Urinary bladder (tissue), 4 donors: Measurements from ENCODE around the gene ZYX. TPM values are rescaled to one million over a fixed set of nuclear protein-coding genes. Genes with fewer than 3 reads are reported as not detected.

Experiments used
- DNase-seq: peaks from one replicate; pipeline ENCODE4 v3.0.0-alpha.2; 2015; ENCODE audit errors: extremely low spot score
- H3K27ac ChIP-seq: one replicate; pipeline ENCODE4 v1.5.1; 2013; ENCODE audit warnings: low read depth, mild to moderate bottlenecking, moderate library complexity
- H3K36me3 ChIP-seq: one replicate; pipeline ENCODE4 v1.6.1; 2013; ENCODE audit warnings: mild to moderate bottlenecking, moderate library complexity; ENCODE audit not compliant: insufficient read depth
- H3K4me1 ChIP-seq: one replicate; pipeline ENCODE4 v1.6.1; 2013; ENCODE audit warnings: mild to moderate bottlenecking, moderate library complexity; ENCODE audit not compliant: insufficient read depth
- H3K4me3 ChIP-seq: one replicate; pipeline ENCODE4 v1.5.1; 2013; ENCODE audit warnings: low read depth, low read length
- WGBS: extraction: QIAGEN DNeasy Blood & Tissue Kit; methylation state at CpG from one replicate; pipeline ENCODE4 v1.1.7; 2013; 5-methylcytosine and 5-hydroxymethylcytosine counted together
- polyA plus RNA-seq: library from polyadenylated mRNA; stranded (reverse); fragments of 200-250 nt; gene quantifications from one replicate; pipeline ENCODE4 v1.2.3, GENCODE V29; 2013
- small RNA-seq: library from RNA; depleted of rRNA; stranded (forward); fragments of <200 nt; gene quantifications from one replicate; pipeline ENCODE3, GENCODE V24; 2014
- total RNA-seq: library from RNA; depleted of rRNA; stranded (reverse); fragments of >200 nt; gene quantifications from one replicate; pipeline ENCODE4 v1.2.3, GENCODE V29; 2014
- donor health status: healthy with polysubstance abuse.
- donor health status: healthy.

ZYX gene
- total and polyA plus RNA-seq, 2 donors = 37.9 to 386 TPM

GRCh38 chr7:143437578-143437977 lies 56.4 kb downstream of the ZYX start:
- Histone ChIP-seq H3K36me3 (no peaks in the 10 kb centered on the region), H3K27ac (no peak overlapping the region), H3K4me1 (no peaks in the 10 kb centered on the region), H3K4me3 (no peak overlapping the region)
- no peak for DNase-seq
- WGBS = 51% methylated on average over 4 of the region's 4 CpGs

GRCh38 chr7:143439866-143440265 lies 58.7 kb downstream of the ZYX start:
- no peak overlapping the region for H3K27ac ChIP-seq
- no peak overlapping the region for H3K4me3 ChIP-seq
- DNase-seq = no peak
- no peaks in the 10 kb centered on the region for H3K36me3 ChIP-seq
- H3K4me1 ChIP-seq = no peaks in the 10 kb centered on the region
- 91% methylated on average over 2 of the region's 2 CpGs for WGBS

Small RNAs within 50 kb of the gene (small RNA-seq; reads per million reads assigned to genes)
- gene MIR6892 = 0.21 reads per million

Other genes with a start within 250 kb of the ZYX start
- not detected for gene PIP, start 249.3 kb upstream of the ZYX start, total RNA-seq
- gene PIP, start 249.3 kb upstream of the ZYX start, polyA plus RNA-seq = not detected
- not detected for gene TAS2R39, start 197.9 kb upstream of the ZYX start, total RNA-seq
- not detected for gene TAS2R39, start 197.9 kb upstream of the ZYX start, polyA plus RNA-seq
- gene TAS2R40, start 159.3 kb upstream of the ZYX start, total RNA-seq = not detected
- not detected for gene TAS2R40, start 159.3 kb upstream of the ZYX start, polyA plus RNA-seq
- 84.8 TPM for gene GSTK1, start 117.9 kb upstream of the ZYX start, total RNA-seq
- gene GSTK1, start 117.9 kb upstream of the ZYX start, polyA plus RNA-seq = 139 TPM
- 2.1 TPM for gene TMEM139, start 96.4 kb upstream of the ZYX start, total RNA-seq
- 1.2 TPM for gene TMEM139, start 96.4 kb upstream of the ZYX start, polyA plus RNA-seq
- 22.0 TPM for gene CASP2, start 93.0 kb upstream of the ZYX start, total RNA-seq
- 7.5 TPM for gene CASP2, start 93.0 kb upstream of the ZYX start, polyA plus RNA-seq
- gene CLCN1, start 65.2 kb upstream of the ZYX start, total RNA-seq = 0.16 TPM
- gene CLCN1, start 65.2 kb upstream of the ZYX start, polyA plus RNA-seq = 0.05 TPM
- gene FAM131B, start 18.6 kb upstream of the ZYX start, total RNA-seq = 4.1 TPM
- 3.2 TPM for gene FAM131B, start 18.6 kb upstream of the ZYX start, polyA plus RNA-seq
- gene EPHA1, start 27.5 kb downstream of the ZYX start, total RNA-seq = 3.2 TPM
- 1.4 TPM for gene EPHA1, start 27.5 kb downstream of the ZYX start, polyA plus RNA-seq
- gene TAS2R60, start 62.1 kb downstream of the ZYX start, total RNA-seq = 0.42 TPM
- not detected for gene TAS2R60, start 62.1 kb downstream of the ZYX start, polyA plus RNA-seq
- not detected for gene TAS2R41, start 96.5 kb downstream of the ZYX start, total RNA-seq
- not detected for gene TAS2R41, start 96.5 kb downstream of the ZYX start, polyA plus RNA-seq
- 3.5 TPM for gene CTAGE15, start 190.5 kb downstream of the ZYX start, total RNA-seq
- gene CTAGE15, start 190.5 kb downstream of the ZYX start, polyA plus RNA-seq = 0.08 TPM
- gene TCAF2, start 239.6 kb downstream of the ZYX start, total RNA-seq = 3.1 TPM
- gene TCAF2, start 239.6 kb downstream of the ZYX start, polyA plus RNA-seq = 3.1 TPM